ENCODE results near the gene RAPGEF4. TPM values are rescaled to one million over a fixed set of nuclear protein-coding genes. Genes with fewer than 3 reads are reported as not detected.
"Not testable (repeated sequence)": the region's sequence is repeated elsewhere in the genome, so short reads cannot be mapped to it uniquely, and the experiment has no call there.

RAPGEF4 gene
- total RNA-seq, 2 donors from 2014 or later: 0.19 to 0.65 TPM

- ATAC-seq (replicated peaks in 1 of 2): peak; percentile 64 to 65
- Mint-ChIP-seq H3K4me3 (no peak overlapping the region), H3K9me3 (no peaks in the 10 kb centered on the region), H3K36me3 (ENCODE audit: insufficient read depth in 2 of 2) (no peaks in the 10 kb centered on the region), H3K27me3 (ENCODE audit: low read depth) (peaks cover 3% of the 10 kb centered on the region), H3K4me1 (ENCODE audit: low read depth) (peaks cover 6% of the 10 kb centered on the region), H3K27ac (no peak overlapping the region)
- peak; percentile 78 to 81 for DNase-seq
Measured at GRCh38 chr2:173027181-173028128, 291.8 kb downstream of the RAPGEF4 start.

- Mint-ChIP-seq H3K27ac (no peak overlapping the region), H3K36me3 (ENCODE audit: insufficient read depth in 2 of 2) (no peaks in the 10 kb centered on the region), H3K4me3 (no peak overlapping the region), H3K27me3 (ENCODE audit: low read depth) (peaks cover 9% of the 10 kb centered on the region), H3K9me3 (no peaks in the 10 kb centered on the region), H3K4me1 (ENCODE audit: low read depth) (peaks cover 6% of the 10 kb centered on the region)
- ATAC-seq (replicated peaks in 1 of 2) (no peak), DNase-seq (no peak)
Measured at GRCh38 chr2:173028141-173028540, 292.5 kb downstream of the RAPGEF4 start.

GRCh38 chr2:173028671-173029070 lies 293.0 kb downstream of the RAPGEF4 start:
- no peaks in the 10 kb centered on the region for H3K36me3 Mint-ChIP-seq (ENCODE audit: insufficient read depth in 2 of 2)
- DNase-seq (no peak), ATAC-seq (replicated peaks in 1 of 2) (no peak)
- no peak overlapping the region for H3K27ac Mint-ChIP-seq
- peaks cover 6% of the 10 kb centered on the region for H3K4me1 Mint-ChIP-seq (ENCODE audit: low read depth)
- no peaks in the 10 kb centered on the region for H3K9me3 Mint-ChIP-seq
- H3K27me3 Mint-ChIP-seq (ENCODE audit: low read depth): peaks cover 13% of the 10 kb centered on the region
- H3K4me3 Mint-ChIP-seq: no peak overlapping the region

GRCh38 chr2:173030561-173031490 lies 295.2 kb downstream of the RAPGEF4 start:
- no peak overlapping the region for H3K27ac Mint-ChIP-seq
- H3K9me3 Mint-ChIP-seq: no peaks in the 10 kb centered on the region
- no peaks in the 10 kb centered on the region for H3K36me3 Mint-ChIP-seq (ENCODE audit: insufficient read depth in 2 of 2)
- peaks cover 6% of the 10 kb centered on the region for H3K4me1 Mint-ChIP-seq (ENCODE audit: low read depth)
- ATAC-seq (replicated peaks in 1 of 2): no peak
- no peak for DNase-seq
- H3K4me3 Mint-ChIP-seq: no peak overlapping the region
- H3K27me3 Mint-ChIP-seq (ENCODE audit: low read depth): peaks cover 17% of the 10 kb centered on the region

GRCh38 chr2:173032032-173032431 lies 296.4 kb downstream of the RAPGEF4 start:
- no peak for ATAC-seq (replicated peaks in 1 of 2)
- H3K4me1 Mint-ChIP-seq (ENCODE audit: low read depth): peaks cover 6% of the 10 kb centered on the region
- no peaks in the 10 kb centered on the region for H3K36me3 Mint-ChIP-seq (ENCODE audit: insufficient read depth in 2 of 2)
- H3K27ac Mint-ChIP-seq: no peak overlapping the region
- no peak overlapping the region for H3K4me3 Mint-ChIP-seq
- H3K27me3 Mint-ChIP-seq (ENCODE audit: low read depth): peaks cover 17% of the 10 kb centered on the region
- DNase-seq: no peak
- H3K9me3 Mint-ChIP-seq: no peaks in the 10 kb centered on the region

GRCh38 chr2:173033084-173033483 lies 297.4 kb downstream of the RAPGEF4 start:
- H3K27me3 Mint-ChIP-seq (ENCODE audit: low read depth): peaks cover 17% of the 10 kb centered on the region
- no peaks in the 10 kb centered on the region for H3K36me3 Mint-ChIP-seq (ENCODE audit: insufficient read depth in 2 of 2)
- H3K4me3 Mint-ChIP-seq: no peak overlapping the region

GRCh38 chr2:173034143-173034542 lies 298.5 kb downstream of the RAPGEF4 start:
- Mint-ChIP-seq H3K4me1 (ENCODE audit: low read depth) (no peaks in the 10 kb centered on the region), H3K9me3 (no peaks in the 10 kb centered on the region), H3K36me3 (ENCODE audit: insufficient read depth in 2 of 2) (no peaks in the 10 kb centered on the region), H3K27ac (peak overlapping the region; percentile 6), H3K4me3 (no peak overlapping the region), H3K27me3 (ENCODE audit: low read depth) (peaks cover 17% of the 10 kb centered on the region)
- ATAC-seq (replicated peaks in 1 of 2) (no peak), DNase-seq (no peak)

More at GRCh38 chr2:173033084-173033483, 297.4 kb downstream of the RAPGEF4 start:
- no peaks in the 10 kb centered on the region for H3K9me3 Mint-ChIP-seq
- DNase-seq (no peak), ATAC-seq (replicated peaks in 1 of 2) (no peak)
- H3K27ac Mint-ChIP-seq: no peak overlapping the region
- H3K4me1 Mint-ChIP-seq (ENCODE audit: low read depth): no peaks in the 10 kb centered on the region

GRCh38 chr2:173037245-173038120 lies 301.8 kb downstream of the RAPGEF4 start:
- DNase-seq (no peak), ATAC-seq (replicated peaks in 1 of 2) (no peak)
- Mint-ChIP-seq H3K27me3 (ENCODE audit: low read depth) (peaks cover 14% of the 10 kb centered on the region), H3K4me3 (no peak overlapping the region), H3K9me3 (no peaks in the 10 kb centered on the region), H3K36me3 (ENCODE audit: insufficient read depth in 2 of 2) (no peaks in the 10 kb centered on the region), H3K27ac (no peak overlapping the region), H3K4me1 (ENCODE audit: low read depth) (no peaks in the 10 kb centered on the region)

- not testable (repeated sequence) for H3K27ac Mint-ChIP-seq; DNase-seq; H3K9me3 Mint-ChIP-seq; H3K4me1 Mint-ChIP-seq (ENCODE audit: low read depth); H3K4me3 Mint-ChIP-seq; ATAC-seq (replicated peaks in 1 of 2); H3K36me3 Mint-ChIP-seq (ENCODE audit: insufficient read depth in 2 of 2)
- peaks cover 12% of the 10 kb centered on the region for H3K27me3 Mint-ChIP-seq (ENCODE audit: low read depth)
Measured at GRCh38 chr2:173038257-173038656, 302.6 kb downstream of the RAPGEF4 start.

GRCh38 chr2:173040729-173041128 lies 305.1 kb downstream of the RAPGEF4 start:
- ATAC-seq (replicated peaks in 1 of 2) (no peak), DNase-seq (no peak)
- Mint-ChIP-seq H3K4me3 (no peak overlapping the region), H3K27ac (no peak overlapping the region), H3K36me3 (ENCODE audit: insufficient read depth in 2 of 2) (no peaks in the 10 kb centered on the region), H3K9me3 (no peaks in the 10 kb centered on the region), H3K4me1 (ENCODE audit: low read depth) (no peaks in the 10 kb centered on the region), H3K27me3 (ENCODE audit: low read depth) (peaks cover 10% of the 10 kb centered on the region)

- Mint-ChIP-seq H3K9me3 (no peaks in the 10 kb centered on the region), H3K36me3 (ENCODE audit: insufficient read depth in 2 of 2) (no peaks in the 10 kb centered on the region), H3K4me3 (no peak overlapping the region), H3K27ac (no peak overlapping the region), H3K4me1 (ENCODE audit: low read depth) (peaks cover 4% of the 10 kb centered on the region), H3K27me3 (ENCODE audit: low read depth) (peaks cover 18% of the 10 kb centered on the region)
- DNase-seq: no peak
- ATAC-seq (replicated peaks in 1 of 2): no peak
Measured at GRCh38 chr2:173043476-173043875, 307.8 kb downstream of the RAPGEF4 start.

GRCh38 chr2:173043897-173044519 lies 308.4 kb downstream of the RAPGEF4 start:
- Mint-ChIP-seq H3K4me1 (ENCODE audit: low read depth) (peaks cover 10% of the 10 kb centered on the region), H3K4me3 (no peak overlapping the region), H3K27ac (no peak overlapping the region), H3K9me3 (no peaks in the 10 kb centered on the region), H3K27me3 (ENCODE audit: low read depth) (peaks cover 18% of the 10 kb centered on the region), H3K36me3 (ENCODE audit: insufficient read depth in 2 of 2) (no peaks in the 10 kb centered on the region)
- ATAC-seq (replicated peaks in 1 of 2) (no peak), DNase-seq (no peak)

Measured in activated T-cell treated with anti-CD3 and anti-CD28 coated beads, Interleukin-2, amount 50 U/mL, for 72 hours (primary cell).